Measurements from ENCODE around the gene VCP. TPM values are rescaled to one million over a fixed set of nuclear protein-coding genes. Genes with fewer than 3 reads are reported as not detected.

The VCP gene
- total and polyA plus RNA-seq, 2 experiments from 2014 or later: 130 to 408 TPM

DNA sequence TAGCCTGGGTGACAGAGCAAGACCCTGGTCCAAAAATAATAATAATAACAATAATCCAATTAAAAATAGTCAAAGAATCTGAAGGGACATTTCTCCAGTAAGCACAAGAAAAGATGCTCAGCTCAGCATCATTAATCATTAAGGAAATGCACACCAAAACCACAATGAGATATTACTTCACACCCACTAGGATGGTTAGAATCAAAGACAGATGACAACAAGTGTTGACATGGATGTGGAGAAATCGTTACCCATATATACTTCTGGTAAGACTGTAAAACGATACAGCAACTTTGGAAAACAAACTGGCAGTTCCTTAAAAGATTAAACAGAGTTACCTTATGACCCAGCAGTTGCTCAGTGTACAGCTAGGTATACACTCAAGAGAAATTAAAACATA lies 12.7 kb upstream of the VCP start:
- peaks cover 29% of the 10 kb centered on the region for H3K36me3 Mint-ChIP-seq (ENCODE audit: low read depth)
- no peaks in the 10 kb centered on the region for H3K4me1 ChIP-seq (ENCODE audit: insufficient read depth)
- TF ChIP-seq NANOG (IDR thresholded peaks at IDR 0.05; ENCODE audit: borderline replicate concordance) (no peak), EZH2 (IDR thresholded peaks at IDR 0.05; ENCODE audit: low read depth, unreplicated experiment) (no peak), STAT1 (IDR thresholded peaks at IDR 0.05; ENCODE audit: unreplicated experiment) (no peak)
- TF ChIP-seq, protein P1, sequence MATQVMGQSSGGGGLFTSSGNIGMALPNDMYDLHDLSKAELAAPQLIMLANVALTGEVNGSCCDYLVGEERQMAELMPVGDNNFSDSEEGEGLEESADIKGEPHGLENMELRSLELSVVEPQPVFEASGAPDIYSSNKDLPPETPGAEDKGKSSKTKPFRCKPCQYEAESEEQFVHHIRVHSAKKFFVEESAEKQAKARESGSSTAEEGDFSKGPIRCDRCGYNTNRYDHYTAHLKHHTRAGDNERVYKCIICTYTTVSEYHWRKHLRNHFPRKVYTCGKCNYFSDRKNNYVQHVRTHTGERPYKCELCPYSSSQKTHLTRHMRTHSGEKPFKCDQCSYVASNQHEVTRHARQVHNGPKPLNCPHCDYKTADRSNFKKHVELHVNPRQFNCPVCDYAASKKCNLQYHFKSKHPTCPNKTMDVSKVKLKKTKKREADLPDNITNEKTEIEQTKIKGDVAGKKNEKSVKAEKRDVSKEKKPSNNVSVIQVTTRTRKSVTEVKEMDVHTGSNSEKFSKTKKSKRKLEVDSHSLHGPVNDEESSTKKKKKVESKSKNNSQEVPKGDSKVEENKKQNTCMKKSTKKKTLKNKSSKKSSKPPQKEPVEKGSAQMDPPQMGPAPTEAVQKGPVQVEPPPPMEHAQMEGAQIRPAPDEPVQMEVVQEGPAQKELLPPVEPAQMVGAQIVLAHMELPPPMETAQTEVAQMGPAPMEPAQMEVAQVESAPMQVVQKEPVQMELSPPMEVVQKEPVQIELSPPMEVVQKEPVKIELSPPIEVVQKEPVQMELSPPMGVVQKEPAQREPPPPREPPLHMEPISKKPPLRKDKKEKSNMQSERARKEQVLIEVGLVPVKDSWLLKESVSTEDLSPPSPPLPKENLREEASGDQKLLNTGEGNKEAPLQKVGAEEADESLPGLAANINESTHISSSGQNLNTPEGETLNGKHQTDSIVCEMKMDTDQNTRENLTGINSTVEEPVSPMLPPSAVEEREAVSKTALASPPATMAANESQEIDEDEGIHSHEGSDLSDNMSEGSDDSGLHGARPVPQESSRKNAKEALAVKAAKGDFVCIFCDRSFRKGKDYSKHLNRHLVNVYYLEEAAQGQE (IDR thresholded peaks at IDR 0.05; ENCODE audit: unreplicated experiment): no peak
- TF ChIP-seq, protein P2, sequence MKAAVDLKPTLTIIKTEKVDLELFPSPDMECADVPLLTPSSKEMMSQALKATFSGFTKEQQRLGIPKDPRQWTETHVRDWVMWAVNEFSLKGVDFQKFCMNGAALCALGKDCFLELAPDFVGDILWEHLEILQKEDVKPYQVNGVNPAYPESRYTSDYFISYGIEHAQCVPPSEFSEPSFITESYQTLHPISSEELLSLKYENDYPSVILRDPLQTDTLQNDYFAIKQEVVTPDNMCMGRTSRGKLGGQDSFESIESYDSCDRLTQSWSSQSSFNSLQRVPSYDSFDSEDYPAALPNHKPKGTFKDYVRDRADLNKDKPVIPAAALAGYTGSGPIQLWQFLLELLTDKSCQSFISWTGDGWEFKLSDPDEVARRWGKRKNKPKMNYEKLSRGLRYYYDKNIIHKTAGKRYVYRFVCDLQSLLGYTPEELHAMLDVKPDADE (IDR thresholded peaks at IDR 0.05): no peak
- TF ChIP-seq, protein P3, sequence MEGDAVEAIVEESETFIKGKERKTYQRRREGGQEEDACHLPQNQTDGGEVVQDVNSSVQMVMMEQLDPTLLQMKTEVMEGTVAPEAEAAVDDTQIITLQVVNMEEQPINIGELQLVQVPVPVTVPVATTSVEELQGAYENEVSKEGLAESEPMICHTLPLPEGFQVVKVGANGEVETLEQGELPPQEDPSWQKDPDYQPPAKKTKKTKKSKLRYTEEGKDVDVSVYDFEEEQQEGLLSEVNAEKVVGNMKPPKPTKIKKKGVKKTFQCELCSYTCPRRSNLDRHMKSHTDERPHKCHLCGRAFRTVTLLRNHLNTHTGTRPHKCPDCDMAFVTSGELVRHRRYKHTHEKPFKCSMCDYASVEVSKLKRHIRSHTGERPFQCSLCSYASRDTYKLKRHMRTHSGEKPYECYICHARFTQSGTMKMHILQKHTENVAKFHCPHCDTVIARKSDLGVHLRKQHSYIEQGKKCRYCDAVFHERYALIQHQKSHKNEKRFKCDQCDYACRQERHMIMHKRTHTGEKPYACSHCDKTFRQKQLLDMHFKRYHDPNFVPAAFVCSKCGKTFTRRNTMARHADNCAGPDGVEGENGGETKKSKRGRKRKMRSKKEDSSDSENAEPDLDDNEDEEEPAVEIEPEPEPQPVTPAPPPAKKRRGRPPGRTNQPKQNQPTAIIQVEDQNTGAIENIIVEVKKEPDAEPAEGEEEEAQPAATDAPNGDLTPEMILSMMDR (conservative IDR thresholded peaks at IDR 0.05; ENCODE audit: low read depth in 2 of 2): no peak
- TF ChIP-seq, protein P4, sequence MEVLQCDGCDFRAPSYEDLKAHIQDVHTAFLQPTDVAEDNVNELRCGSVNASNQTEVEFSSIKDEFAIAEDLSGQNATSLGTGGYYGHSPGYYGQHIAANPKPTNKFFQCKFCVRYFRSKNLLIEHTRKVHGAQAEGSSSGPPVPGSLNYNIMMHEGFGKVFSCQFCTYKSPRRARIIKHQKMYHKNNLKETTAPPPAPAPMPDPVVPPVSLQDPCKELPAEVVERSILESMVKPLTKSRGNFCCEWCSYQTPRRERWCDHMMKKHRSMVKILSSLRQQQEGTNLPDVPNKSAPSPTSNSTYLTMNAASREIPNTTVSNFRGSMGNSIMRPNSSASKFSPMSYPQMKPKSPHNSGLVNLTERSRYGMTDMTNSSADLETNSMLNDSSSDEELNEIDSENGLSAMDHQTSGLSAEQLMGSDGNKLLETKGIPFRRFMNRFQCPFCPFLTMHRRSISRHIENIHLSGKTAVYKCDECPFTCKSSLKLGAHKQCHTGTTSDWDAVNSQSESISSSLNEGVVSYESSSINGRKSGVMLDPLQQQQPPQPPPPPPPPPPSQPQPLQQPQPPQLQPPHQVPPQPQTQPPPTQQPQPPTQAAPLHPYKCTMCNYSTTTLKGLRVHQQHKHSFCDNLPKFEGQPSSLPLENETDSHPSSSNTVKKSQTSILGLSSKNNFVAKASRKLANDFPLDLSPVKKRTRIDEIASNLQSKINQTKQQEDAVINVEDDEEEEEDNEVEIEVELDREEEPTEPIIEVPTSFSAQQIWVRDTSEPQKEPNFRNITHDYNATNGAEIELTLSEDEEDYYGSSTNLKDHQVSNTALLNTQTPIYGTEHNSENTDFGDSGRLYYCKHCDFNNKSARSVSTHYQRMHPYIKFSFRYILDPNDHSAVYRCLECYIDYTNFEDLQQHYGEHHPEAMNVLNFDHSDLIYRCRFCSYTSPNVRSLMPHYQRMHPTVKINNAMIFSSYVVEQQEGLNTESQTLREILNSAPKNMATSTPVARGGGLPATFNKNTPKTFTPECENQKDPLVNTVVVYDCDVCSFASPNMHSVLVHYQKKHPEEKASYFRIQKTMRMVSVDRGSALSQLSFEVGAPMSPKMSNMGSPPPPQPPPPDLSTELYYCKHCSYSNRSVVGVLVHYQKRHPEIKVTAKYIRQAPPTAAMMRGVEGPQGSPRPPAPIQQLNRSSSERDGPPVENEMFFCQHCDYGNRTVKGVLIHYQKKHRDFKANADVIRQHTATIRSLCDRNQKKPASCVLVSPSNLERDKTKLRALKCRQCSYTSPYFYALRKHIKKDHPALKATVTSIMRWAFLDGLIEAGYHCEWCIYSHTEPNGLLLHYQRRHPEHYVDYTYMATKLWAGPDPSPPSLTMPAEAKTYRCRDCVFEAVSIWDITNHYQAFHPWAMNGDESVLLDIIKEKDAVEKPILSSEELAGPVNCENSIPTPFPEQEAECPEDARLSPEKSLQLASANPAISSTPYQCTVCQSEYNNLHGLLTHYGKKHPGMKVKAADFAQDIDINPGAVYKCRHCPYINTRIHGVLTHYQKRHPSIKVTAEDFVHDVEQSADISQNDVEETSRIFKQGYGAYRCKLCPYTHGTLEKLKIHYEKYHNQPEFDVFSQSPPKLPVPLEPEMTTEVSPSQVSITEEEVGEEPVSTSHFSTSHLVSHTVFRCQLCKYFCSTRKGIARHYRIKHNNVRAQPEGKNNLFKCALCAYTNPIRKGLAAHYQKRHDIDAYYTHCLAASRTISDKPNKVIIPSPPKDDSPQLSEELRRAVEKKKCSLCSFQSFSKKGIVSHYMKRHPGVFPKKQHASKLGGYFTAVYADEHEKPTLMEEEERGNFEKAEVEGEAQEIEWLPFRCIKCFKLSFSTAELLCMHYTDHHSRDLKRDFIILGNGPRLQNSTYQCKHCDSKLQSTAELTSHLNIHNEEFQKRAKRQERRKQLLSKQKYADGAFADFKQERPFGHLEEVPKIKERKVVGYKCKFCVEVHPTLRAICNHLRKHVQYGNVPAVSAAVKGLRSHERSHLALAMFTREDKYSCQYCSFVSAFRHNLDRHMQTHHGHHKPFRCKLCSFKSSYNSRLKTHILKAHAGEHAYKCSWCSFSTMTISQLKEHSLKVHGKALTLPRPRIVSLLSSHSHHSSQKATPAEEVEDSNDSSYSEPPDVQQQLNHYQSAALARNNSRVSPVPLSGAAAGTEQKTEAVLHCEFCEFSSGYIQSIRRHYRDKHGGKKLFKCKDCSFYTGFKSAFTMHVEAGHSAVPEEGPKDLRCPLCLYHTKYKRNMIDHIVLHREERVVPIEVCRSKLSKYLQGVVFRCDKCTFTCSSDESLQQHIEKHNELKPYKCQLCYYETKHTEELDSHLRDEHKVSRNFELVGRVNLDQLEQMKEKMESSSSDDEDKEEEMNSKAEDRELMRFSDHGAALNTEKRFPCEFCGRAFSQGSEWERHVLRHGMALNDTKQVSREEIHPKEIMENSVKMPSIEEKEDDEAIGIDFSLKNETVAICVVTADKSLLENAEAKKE (CRISPR knock-in tag; IDR thresholded peaks at IDR 0.05): no peak
- peaks cover under 1% of the 10 kb centered on the region for H3K27me3 Mint-ChIP-seq (ENCODE audit: insufficient read depth, low read depth, poor library complexity)
- H4K20me1 ChIP-seq (replicated peaks; ENCODE audit: insufficient read depth): no peaks in the 10 kb centered on the region
- no peak for ATAC-seq
- H2AFZ ChIP-seq: no peak overlapping the region
- no peaks in the 10 kb centered on the region for H3K9me3 Mint-ChIP-seq
- no peaks in the 10 kb centered on the region for H3K79me2 ChIP-seq (replicated peaks; ENCODE audit: insufficient read depth)
- H3K27ac Mint-ChIP-seq: no peak overlapping the region
- H3K27me3 ChIP-seq (ENCODE audit: insufficient read depth): no peaks in the 10 kb centered on the region
- H3K4me3 Mint-ChIP-seq: no peak overlapping the region
- no peaks in the 10 kb centered on the region for H3K4me1 Mint-ChIP-seq
- no peak overlapping the region for H3K4me3 ChIP-seq
- H3K36me3 ChIP-seq (ENCODE audit: insufficient read depth): peaks cover 10% of the 10 kb centered on the region
- H3K27ac ChIP-seq (ENCODE audit: low read depth): no peak overlapping the region
- H3K4me2 ChIP-seq: no peak overlapping the region
- H3F3A ChIP-seq (replicated peaks; ENCODE audit: low read depth): no peaks in the 10 kb centered on the region
- H3K9me2 ChIP-seq (ENCODE audit: insufficient read depth): no peaks in the 10 kb centered on the region
- DNase-seq (ENCODE audit: low spot score): no peak
